NCI-H2029 (cell line): ENCODE data around the gene TERT.
"Not testable (repeated sequence)": the region's sequence is repeated elsewhere in the genome, so short reads cannot be mapped to it uniquely, and the experiment has no call there.

Experiments used
- DNase-seq: peaks from one replicate; lab custom pipeline; 2025; lab: John Stamatoyannopoulos, UW

The TERT gene

DNA sequence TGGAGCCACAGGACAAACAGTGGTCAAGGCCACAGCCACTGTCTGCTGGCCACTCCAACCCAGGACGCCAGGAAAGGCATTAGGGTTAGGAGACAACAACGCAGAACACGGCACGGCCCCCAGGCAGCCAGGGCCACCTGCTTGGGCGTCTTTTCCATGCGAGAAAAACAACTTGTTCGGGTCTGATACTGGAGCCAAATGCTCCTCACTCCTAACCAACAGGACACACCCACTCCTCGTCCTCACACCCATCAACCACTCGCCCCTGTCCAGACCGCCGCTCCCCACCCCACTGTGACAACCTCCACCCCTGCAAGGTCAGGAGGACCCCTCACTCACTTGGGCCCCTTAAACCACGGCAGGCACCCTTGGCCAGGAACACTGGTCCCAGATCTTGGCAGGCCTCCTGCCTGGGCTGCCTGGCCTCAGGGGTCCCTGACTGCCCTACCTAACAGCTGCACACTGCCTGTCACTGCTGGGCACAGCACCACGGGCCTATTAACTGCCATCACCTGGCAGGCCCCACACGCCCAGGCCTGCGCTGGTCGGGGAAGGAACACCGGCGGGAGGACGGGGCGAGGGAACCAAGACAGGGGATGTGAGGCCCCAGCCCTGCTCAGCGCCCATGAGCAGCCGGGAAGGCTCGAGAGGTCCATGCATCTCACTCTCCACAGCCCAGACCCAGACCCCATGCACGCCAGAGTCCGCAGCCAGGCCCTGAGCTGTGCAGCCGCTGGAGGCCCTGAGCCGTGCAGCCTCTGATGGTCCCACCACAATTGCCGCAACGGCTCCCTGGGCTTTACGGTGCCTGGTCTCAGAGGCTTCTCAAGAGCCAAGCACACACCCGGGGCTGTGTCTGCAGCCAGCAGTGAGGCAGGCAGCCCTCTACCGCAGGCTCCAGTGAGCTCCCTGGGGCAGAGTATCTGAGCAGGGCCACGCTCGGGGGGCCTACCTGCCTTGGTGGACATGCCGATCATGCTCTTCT, 36.3 kb upstream of the TERT start:
- DNase-seq, result no peak

- no peak for DNase-seq
Observed at GRCh38 chr5:1330146-1330846, 35.4 kb upstream of the TERT start.

DNA sequence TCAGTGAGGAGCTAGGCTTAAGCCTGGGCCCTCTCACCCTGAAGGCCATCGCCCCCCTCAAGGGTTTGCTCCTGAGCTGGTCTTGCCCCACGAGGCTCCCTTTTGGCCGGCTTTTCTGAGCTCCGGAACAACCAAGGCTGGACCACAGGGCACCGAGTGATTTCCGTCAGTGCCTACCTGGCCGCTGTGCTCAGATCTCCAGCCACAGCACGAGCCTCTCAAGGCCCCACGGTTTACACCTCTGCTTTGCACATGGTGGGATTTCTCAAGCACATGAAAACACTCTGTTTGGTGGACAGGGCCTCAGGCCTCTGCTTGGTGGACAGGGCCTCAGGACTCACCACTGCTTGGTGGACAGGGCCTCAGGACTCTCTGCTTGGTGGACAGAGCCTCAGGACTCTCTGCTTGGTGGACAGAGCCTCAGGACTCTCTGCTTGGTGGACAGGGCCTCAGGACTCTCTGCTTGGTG, 34.3 kb upstream of the TERT start:
- DNase-seq, result no peak

- DNase-seq, result not testable (repeated sequence)
Observed at GRCh38 chr5:1328237-1329110, 33.6 kb upstream of the TERT start.

- DNase-seq, result not testable (repeated sequence)
Observed at GRCh38 chr5:1326901-1327756, 32.3 kb upstream of the TERT start.

DNA sequence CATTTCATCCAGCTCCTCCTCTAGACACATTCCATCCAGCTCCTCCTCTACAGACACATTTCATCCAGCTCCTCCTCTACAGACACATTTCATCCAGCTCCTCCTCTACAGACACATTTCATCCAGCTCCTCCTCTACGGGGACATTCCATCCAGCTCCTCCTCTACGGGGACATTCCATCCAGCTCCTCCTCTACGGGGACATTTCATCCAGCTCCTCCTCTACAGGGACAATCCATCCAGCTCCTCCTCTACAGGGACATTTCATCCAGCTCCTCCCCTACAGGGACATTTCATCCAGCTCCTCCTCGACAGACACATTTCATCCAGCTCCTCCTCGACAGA, 31.6 kb upstream of the TERT start:
- not testable (repeated sequence) for DNase-seq

DNA sequence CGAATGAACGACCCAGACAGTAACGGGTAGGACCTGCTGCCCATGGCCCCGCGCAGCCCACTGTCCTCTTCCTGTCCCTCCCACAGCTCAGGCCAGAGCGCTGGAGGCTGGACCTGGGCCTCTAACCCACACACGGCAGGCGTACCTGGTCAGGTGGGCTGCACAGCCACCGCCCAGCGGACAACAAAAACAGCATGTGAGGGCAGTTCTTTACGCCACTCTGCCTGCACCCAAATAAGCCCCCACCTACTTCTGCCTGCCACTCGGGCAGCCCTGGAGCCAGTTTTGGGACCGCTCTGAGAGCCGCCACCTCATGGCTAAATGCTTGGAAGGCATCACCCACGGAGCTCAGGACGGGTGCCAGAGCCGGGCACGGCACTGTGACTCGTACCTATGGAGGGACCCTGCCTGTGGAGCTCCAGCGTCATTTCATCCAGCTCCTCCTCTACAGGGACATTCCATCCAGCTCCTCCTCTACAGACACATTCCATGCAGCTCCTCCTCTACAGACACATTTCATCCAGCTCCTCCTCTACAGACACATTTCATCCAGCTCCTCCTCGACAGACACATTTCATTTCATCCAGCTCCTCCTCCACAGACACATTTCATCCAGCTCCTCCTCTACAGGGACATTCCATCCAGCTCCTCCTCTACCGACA, 31.1 kb upstream of the TERT start:
- no peak for DNase-seq

DNA sequence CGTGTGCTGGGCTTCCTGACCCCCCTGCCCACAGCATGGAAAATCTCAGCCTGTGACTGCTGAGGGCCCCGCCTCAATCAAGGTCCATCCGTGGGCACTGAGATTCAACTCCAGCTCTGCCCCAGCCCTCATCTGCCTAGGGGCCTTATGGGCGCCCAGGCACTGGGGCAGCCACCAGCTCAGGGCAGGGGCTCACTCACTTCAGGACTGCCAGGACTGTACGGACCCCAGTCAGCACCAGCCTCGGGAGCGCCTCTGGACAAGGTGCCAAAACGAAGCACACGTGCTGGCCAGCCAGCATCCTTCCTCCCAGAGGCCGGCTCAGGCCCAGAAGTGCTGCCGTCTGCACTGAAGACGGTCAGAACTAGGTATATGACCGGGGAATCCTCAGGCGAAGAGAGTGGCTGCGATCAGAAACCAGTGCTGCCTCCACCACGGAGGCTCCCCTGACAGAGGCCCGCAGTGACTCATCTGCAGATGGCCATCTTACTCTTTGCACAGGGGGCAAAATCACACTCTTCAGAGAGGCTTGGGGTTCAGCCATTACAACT, 30.4 kb upstream of the TERT start:
- DNase-seq, result no peak

DNA sequence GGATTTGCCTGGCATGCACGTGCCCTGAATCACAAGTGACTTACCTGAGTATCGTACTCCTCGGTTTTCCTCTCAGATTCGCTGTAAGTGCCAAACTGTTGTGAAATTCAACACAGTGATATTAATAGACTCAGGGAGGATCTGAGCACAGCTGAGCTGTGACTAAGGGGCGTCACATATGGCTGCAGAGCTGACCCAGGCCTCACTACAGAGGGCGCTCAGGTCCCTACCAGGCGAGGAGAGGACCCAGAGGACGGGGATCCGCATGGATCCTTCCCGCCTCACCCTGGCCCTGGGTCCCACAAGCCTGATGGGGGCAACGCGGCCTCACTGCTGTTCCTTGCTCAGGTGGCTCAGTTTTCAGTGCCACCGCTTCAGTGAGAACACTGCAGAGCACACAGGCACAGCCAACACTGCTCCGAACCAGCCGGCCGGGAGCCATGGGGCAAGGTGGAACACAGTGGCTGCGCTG, 29.9 kb upstream of the TERT start:
- no peak for DNase-seq

DNA sequence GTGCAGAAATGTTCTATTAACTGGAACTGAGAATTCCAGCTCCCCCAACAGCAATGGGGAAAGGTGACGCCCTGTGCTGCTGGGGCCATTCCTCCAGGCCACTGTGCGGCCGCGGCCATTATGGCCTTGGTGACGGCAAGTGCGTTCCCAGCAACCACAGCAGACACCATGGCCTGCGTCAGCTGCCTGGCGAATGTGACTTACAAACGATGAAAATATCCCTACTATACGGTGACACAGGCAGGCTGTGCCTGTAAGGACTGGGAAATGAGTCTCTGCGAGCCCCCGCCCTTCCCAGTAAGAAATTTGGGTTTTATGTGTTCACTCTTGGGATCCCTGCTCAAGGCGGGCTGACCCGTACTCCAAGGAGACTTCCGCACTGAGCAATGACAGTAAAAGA, 29.4 kb upstream of the TERT start:
- no peak for DNase-seq

- no peak for DNase-seq
Observed at GRCh38 chr5:1323803-1324173, 28.9 kb upstream of the TERT start.

GRCh38 chr5:1322955-1323802, 28.3 kb upstream of the TERT start:
- DNase-seq, result no peak

DNA sequence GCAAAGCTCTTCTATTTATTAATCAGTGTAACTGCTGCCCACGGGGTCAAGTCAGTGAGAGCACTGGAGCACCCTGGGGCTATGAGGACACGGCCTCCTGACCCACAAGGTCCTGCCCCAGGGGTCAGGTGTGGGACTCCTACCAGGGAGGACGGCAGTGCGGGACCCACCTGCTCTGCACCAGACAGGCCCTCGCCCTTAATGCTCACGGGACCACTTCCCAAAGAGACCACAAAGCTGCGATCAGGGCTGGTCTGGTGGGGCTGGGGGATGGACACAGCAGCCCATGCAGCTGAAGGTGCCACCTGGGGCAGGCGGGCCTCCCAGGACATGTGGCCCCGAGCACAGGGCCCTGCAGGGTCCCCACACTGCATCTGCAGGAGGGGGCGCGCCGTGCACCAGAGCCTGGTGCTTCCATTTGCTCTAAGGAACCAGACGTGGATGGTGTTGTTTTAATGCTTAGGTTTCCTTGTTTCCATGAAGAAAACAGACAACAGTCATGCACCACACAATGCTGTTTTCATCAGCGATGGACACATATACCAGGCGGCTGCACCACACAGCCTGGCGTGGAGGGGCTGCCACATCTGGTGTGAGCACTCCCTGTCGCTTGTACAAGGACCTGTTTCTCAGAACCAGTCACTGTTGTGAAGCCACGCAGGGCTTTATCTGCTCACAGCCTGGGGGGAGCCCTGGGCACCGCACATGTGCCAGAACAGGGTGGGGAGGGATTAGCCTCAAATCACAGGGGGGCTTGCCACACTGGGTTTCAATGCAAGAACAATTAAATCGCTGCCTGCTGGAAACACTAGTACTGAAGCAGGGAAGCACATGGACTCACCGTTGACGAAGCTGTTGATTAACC, 27.4 kb upstream of the TERT start:
- no peak for DNase-seq

- DNase-seq, result no peak
Observed at GRCh38 chr5:1321576-1321975, 26.7 kb upstream of the TERT start.

DNA sequence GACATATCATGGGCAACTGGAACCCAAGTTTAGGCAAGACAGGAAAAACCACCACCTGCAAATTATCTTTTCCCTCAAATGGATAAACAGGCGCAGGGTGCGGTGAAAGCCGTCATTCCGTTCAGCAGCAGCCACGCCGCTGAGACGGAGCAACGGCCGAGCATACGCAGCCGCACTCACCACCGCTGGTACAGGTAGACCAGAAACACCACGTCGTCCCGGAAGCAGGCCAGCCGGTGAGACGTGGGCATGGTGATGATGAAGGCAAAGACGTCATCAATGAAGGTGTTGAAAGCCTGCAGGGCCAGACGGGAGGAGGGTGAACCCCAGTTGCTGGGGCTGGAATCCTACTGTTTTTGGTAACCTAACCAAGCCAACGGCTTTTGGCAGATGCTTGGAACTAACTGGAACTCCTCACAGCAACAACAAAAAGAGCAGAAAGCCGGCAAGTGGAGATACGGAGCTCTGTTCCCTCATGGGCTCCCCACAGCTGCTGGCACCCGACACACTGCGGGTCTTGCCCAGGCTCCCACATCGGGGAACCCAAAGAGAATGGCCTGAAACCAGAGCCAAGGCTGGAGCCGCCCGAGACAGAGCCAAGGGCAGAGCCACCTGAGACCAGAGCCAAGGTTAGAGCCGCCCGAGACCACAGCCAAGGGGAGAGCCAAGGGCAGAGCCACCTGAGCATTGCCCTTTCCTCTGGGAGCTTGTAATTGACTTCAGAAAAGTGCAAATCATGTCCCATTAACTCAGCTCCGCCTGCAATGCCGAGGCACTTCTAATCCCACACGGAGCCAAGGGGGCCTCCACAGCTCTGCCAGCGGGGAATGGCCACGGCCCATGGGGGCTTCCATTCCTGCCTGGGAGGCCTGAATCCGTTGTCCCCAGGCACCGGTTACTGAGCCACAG, 25.8 kb upstream of the TERT start:
- no peak for DNase-seq

DNA sequence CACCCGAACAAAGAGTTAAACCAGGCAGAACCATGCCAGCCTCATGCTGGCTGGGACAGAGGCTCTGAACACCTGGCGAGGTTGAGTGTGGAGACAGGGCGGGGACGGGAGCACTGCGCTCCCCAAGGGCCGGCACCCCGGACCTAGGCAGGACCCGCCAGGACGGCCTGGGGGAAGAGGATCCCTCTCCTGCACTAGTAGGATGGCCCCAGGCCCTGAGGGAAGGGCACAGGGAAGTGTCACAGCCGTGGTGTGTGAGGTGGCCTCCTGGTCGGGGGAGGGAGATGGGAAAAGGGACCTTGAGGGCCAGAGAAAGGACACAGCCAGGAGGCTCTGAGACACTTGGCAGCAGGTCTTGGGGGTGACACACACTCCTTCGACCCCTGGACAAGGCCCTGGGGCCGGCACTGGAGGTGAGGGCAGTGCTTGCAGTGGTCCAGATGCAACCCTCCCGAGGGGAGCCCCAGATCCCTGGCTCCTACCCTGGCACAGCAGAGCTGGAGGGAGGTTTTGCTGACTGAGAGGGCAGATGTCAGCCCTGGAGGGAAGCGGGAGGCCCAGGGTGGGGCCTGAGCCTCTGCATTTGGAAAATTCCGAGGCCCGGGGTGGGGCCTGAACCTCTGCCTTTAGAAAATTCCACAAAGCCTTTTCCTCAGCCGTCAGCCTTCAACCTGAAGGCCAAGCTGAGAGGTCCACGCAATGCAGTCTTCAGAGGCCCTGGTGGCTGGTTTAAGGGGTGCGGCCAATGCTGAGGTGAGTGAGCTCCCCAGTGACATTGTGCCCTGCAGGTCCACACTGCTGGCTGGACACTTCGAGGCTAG, 24.8 kb upstream of the TERT start:
- no peak for DNase-seq
